Thyroid gland (tissue), 4 donors: ENCODE data around the gene F3.

Experiments
- POLR2A ChIP-seq, 2 donors: fragments of 450-650 bp; IDR thresholded peaks; one replicate each; pipeline ENCODE4 v1.6.1; 2017; ENCODE audit warnings: antibody characterized with exemption in 2 of 2, mild to moderate bottlenecking in 2 of 2, moderate library complexity in 1 of 2
- TF ChIP-seq, protein P1 (sequence below), 6 experiments: fragments of 200-600 bp in 3 of 6; fragments of 450-650 bp in 3 of 6; sonication (generic) in 3 of 6; IDR thresholded peaks; one replicate each; pipeline ENCODE4 v1.5.1; 2016 to 2019; ENCODE audit warnings: antibody characterized with exemption in 6 of 6, mild to moderate bottlenecking in 2 of 6, inconsistent platforms in 1 of 6, moderate library complexity in 1 of 6

DNA sequence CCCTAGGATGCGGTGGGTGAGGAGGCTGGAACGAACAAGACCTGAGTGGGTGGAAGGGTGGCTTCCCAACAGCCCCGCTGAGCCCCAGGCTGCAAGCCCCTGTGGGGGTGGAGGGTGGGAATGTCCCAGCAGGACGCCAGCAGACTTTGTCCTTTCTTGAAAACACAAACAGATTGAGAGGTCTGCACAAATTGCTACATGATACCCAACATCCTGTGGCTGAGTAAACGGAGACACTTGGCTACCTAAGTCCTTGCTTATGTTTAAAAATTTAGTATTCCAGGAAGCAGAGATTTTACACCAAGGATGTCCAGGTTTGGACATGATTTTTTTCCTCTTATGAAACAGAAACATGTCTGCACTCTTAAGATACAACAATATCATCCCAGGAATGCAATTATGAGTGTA is 11.8 kb upstream of the F3 start:
- TF ChIP-seq, protein P1, sequence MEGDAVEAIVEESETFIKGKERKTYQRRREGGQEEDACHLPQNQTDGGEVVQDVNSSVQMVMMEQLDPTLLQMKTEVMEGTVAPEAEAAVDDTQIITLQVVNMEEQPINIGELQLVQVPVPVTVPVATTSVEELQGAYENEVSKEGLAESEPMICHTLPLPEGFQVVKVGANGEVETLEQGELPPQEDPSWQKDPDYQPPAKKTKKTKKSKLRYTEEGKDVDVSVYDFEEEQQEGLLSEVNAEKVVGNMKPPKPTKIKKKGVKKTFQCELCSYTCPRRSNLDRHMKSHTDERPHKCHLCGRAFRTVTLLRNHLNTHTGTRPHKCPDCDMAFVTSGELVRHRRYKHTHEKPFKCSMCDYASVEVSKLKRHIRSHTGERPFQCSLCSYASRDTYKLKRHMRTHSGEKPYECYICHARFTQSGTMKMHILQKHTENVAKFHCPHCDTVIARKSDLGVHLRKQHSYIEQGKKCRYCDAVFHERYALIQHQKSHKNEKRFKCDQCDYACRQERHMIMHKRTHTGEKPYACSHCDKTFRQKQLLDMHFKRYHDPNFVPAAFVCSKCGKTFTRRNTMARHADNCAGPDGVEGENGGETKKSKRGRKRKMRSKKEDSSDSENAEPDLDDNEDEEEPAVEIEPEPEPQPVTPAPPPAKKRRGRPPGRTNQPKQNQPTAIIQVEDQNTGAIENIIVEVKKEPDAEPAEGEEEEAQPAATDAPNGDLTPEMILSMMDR (IDR thresholded peaks at IDR 0.05): no peak
- TF ChIP-seq POLR2A (IDR thresholded peaks at IDR 0.05): peak in 1 of 2 donors; percentile 56
